HG03103 (cell line): Measurements from ENCODE around the gene KANSL2.

Source experiments
- ATAC-seq: cut with Tn5 transposase; IDR thresholded peaks from one replicate; pipeline ENCODE4 v1.9.1; 2021; ENCODE audit warnings: low read depth; ENCODE audit not compliant: unreplicated experiment

The KANSL2 gene

GRCh38 chr12:48615681-48616080 is 66.4 kb downstream of the KANSL2 start:
- no peak for ATAC-seq

GRCh38 chr12:48613321-48613720 is 68.7 kb downstream of the KANSL2 start:
- no peak for ATAC-seq
